Thymus (tissue), 14 donors: Measurements from ENCODE around the gene RFC3. TPM values are rescaled to one million over a fixed set of nuclear protein-coding genes. Genes with fewer than 3 reads are reported as not detected.
"Not testable (repeated sequence)": the region's sequence is repeated elsewhere in the genome, so short reads cannot be mapped to it uniquely, and the experiment has no call there.

Source experiments
- DNase-seq, 9 donors: peaks; one replicate each; pipeline ENCODE4 v3.0.0-alpha.2; 2013; ENCODE audit warnings: low spot score in 9 of 9, low read depth in 6 of 9, missing footprints in 1 of 9
- H3K27ac ChIP-seq, 2 donors: one replicate each; pipeline ENCODE4 v1.5.1; 2013; ENCODE audit warnings: control low read depth in 1 of 2, low read depth in 1 of 2, low read length in 1 of 2, mild to moderate bottlenecking in 1 of 2, moderate library complexity in 1 of 2
- H3K27me3 ChIP-seq, 2 donors: one replicate each; pipeline ENCODE4 v1.5.1; 2013; ENCODE audit warnings: low read length in 1 of 2; ENCODE audit not compliant: control insufficient read depth in 2 of 2, insufficient read depth in 1 of 2
- H3K36me3 ChIP-seq, 2 donors: one replicate each; pipeline ENCODE4 v1.5.1; 2013; ENCODE audit warnings: low read length in 1 of 2, mild to moderate bottlenecking in 1 of 2, moderate library complexity in 1 of 2; ENCODE audit not compliant: control insufficient read depth in 2 of 2, insufficient read depth in 2 of 2
- H3K4me1 ChIP-seq, 2 donors: one replicate each; pipeline ENCODE4 v1.5.1; 2013; ENCODE audit warnings: low read length in 2 of 2; ENCODE audit not compliant: control insufficient read depth in 2 of 2, insufficient read depth in 2 of 2
- H3K4me3 ChIP-seq, 2 donors: one replicate each; pipeline ENCODE4 v1.5.1; 2013; ENCODE audit warnings: low read length in 2 of 2, control low read depth in 1 of 2, mild to moderate bottlenecking in 1 of 2
- H3K9me3 ChIP-seq, 2 donors: one replicate each; pipeline ENCODE4 v1.5.1; 2013; ENCODE audit warnings: low read length in 1 of 2, mild to moderate bottlenecking in 1 of 2; ENCODE audit not compliant: control insufficient read depth in 2 of 2, insufficient read depth in 1 of 2
- WGBS: extraction: QIAGEN DNeasy Blood & Tissue Kit; methylation state at CpG from one replicate; pipeline ENCODE4 v1.1.7; 2013; 5-methylcytosine and 5-hydroxymethylcytosine counted together
- long read RNA-seq, 10 donors: transcript quantifications; one replicate each; lab custom pipeline, GENCODE V29; 2026
- polyA plus RNA-seq: library from polyadenylated mRNA; stranded (reverse); fragments of 200-250 nt; gene quantifications from one replicate; pipeline ENCODE4 v1.2.3, GENCODE V29; 2013
- total RNA-seq: library from RNA; stranded (reverse); fragments of 120-200 nt; gene quantifications from one replicate; pipeline ENCODE4 v1.2.4, GENCODE V29; 2013
- donor health status: healthy.

The RFC3 gene
- total RNA-seq, result 24.3 TPM
- 8.1 TPM for polyA plus RNA-seq
- long read RNA-seq, donor 1, partial matches to known transcripts, result 0 of 2 reads
- long read RNA-seq, donor 1, other reads (novel, unspliced or antisense), result 0 of 2 reads
- long read RNA-seq, donor 2, result 0 reads
- long read RNA-seq, donor 3, transcript RFC3-201 (9 exons, 2,402 nt), result major isoform, 9 of 40 reads
- long read RNA-seq, donor 3, partial matches to known transcripts, result 31 of 40 reads
- long read RNA-seq, donor 3, other reads (novel, unspliced or antisense), result 0 of 40 reads
- long read RNA-seq, donor 4, partial matches to known transcripts, result 0 of 2 reads
- long read RNA-seq, donor 4, other reads (novel, unspliced or antisense), result 0 of 2 reads
- long read RNA-seq, donor 5, transcript RFC3-201 (9 exons, 2,402 nt), result major isoform, 7 of 37 reads
- long read RNA-seq, donor 5, partial matches to known transcripts, result 30 of 37 reads
- long read RNA-seq, donor 5, other reads (novel, unspliced or antisense), result 0 of 37 reads
- long read RNA-seq, donor 6, transcript RFC3-201 (9 exons, 2,402 nt), result major isoform, 5 of 19 reads
- long read RNA-seq, donor 6, partial matches to known transcripts, result 14 of 19 reads
- long read RNA-seq, donor 6, other reads (novel, unspliced or antisense), result 0 of 19 reads
- long read RNA-seq, donor 7, transcript RFC3-201 (9 exons, 2,402 nt), result major isoform, 15 of 22 reads
- long read RNA-seq, donor 7, partial matches to known transcripts, result 5 of 22 reads
- long read RNA-seq, donor 7, other reads (novel, unspliced or antisense), result 0 of 22 reads
- long read RNA-seq, donor 8, partial matches to known transcripts, result 0 of 4 reads
- long read RNA-seq, donor 8, other reads (novel, unspliced or antisense), result 0 of 4 reads
- long read RNA-seq, donor 9, transcript RFC3-201 (9 exons, 2,402 nt), result major isoform, 6 of 6 reads
- long read RNA-seq, donor 9, partial matches to known transcripts, result 0 of 6 reads
- long read RNA-seq, donor 9, other reads (novel, unspliced or antisense), result 0 of 6 reads
- long read RNA-seq, donor 10, transcript RFC3-201 (9 exons, 2,402 nt), result major isoform, 5 of 6 reads
- long read RNA-seq, donor 10, partial matches to known transcripts, result 0 of 6 reads
- long read RNA-seq, donor 10, other reads (novel, unspliced or antisense), result 0 of 6 reads

- no peaks in the 10 kb centered on the region for H3K27me3 ChIP-seq
- peaks cover 0 to 8% of the 10 kb centered on the region in 2 donors for H3K36me3 ChIP-seq
- H3K9me3 ChIP-seq, result no peaks in the 10 kb centered on the region
- peak within 1 kb of the TSS; percentile 19 to 77 for H3K27ac ChIP-seq
- WGBS, result under 1% methylated on average over 50 of the region's 50 CpGs
- peak; percentile 79 to 97 (median 93) for DNase-seq
- H3K4me1 ChIP-seq, result no peaks in the 10 kb centered on the region
- H3K4me3 ChIP-seq, result peak within 1 kb of the TSS; percentile 64 to 97
Observed at GRCh38 chr13:33817901-33818706, at the start of gene RFC3. Gene RFC3, plus strand, starts transcription at chr13:33818149. Its CDS starts 30 bp downstream, at chr13:33818179.

- no peak overlapping the region for H3K27ac ChIP-seq
- H3K27me3 ChIP-seq, result no peaks in the 10 kb centered on the region
- DNase-seq, result no peak
- WGBS, result 49% methylated on average over 2 of the region's 2 CpGs
- no peaks in the 10 kb centered on the region for H3K36me3 ChIP-seq
- no peaks in the 10 kb centered on the region for H3K4me1 ChIP-seq
- H3K4me3 ChIP-seq, result no peak overlapping the region
- H3K9me3 ChIP-seq, result no peaks in the 10 kb centered on the region
Observed at GRCh38 chr13:33771296-33771695, 46.7 kb upstream of the RFC3 start.

GRCh38 chr13:33773790-33774462, 44.0 kb upstream of the RFC3 start:
- no peaks in the 10 kb centered on the region for H3K4me1 ChIP-seq
- 97% methylated on average over 5 of the region's 5 CpGs for WGBS
- DNase-seq, result no peak

GRCh38 chr13:33775339-33776108, 42.4 kb upstream of the RFC3 start:
- no peaks in the 10 kb centered on the region for H3K4me1 ChIP-seq
- DNase-seq, result no peak
- no peak overlapping the region for H3K27ac ChIP-seq
- no peaks in the 10 kb centered on the region for H3K9me3 ChIP-seq
- WGBS, result 71% methylated on average over 2 of the region's 2 CpGs
- no peak overlapping the region for H3K4me3 ChIP-seq
- no peaks in the 10 kb centered on the region for H3K27me3 ChIP-seq
- H3K36me3 ChIP-seq, result no peaks in the 10 kb centered on the region

More at GRCh38 chr13:33773790-33774462, 44.0 kb upstream of the RFC3 start:
- H3K9me3 ChIP-seq, result no peaks in the 10 kb centered on the region
- no peak overlapping the region for H3K27ac ChIP-seq
- no peaks in the 10 kb centered on the region for H3K27me3 ChIP-seq
- no peaks in the 10 kb centered on the region for H3K36me3 ChIP-seq
- no peak overlapping the region for H3K4me3 ChIP-seq

- Histone ChIP-seq H3K9me3 (no peaks in the 10 kb centered on the region), H3K27ac (no peak overlapping the region), H3K4me1 (no peaks in the 10 kb centered on the region), H3K27me3 (no peaks in the 10 kb centered on the region), H3K36me3 (no peaks in the 10 kb centered on the region), H3K4me3 (no peak overlapping the region)
- no peak for DNase-seq
- WGBS, result 47% methylated on average over 9 of the region's 9 CpGs
Observed at GRCh38 chr13:33776239-33776881, 41.6 kb upstream of the RFC3 start.

GRCh38 chr13:33782631-33783030, 35.3 kb upstream of the RFC3 start:
- H3K4me3 ChIP-seq, result no peak overlapping the region
- no peak overlapping the region for H3K27ac ChIP-seq
- H3K27me3 ChIP-seq, result no peaks in the 10 kb centered on the region
- H3K36me3 ChIP-seq, result no peaks in the 10 kb centered on the region
- no peak for DNase-seq
- H3K4me1 ChIP-seq, result peaks cover 0 to 9% of the 10 kb centered on the region in 2 donors
- 74% methylated on average over 4 of the region's 4 CpGs for WGBS
- no peaks in the 10 kb centered on the region for H3K9me3 ChIP-seq

- not testable (repeated sequence) for H3K4me1 ChIP-seq, H3K36me3 ChIP-seq, H3K4me3 ChIP-seq, DNase-seq, H3K27me3 ChIP-seq, H3K27ac ChIP-seq, H3K9me3 ChIP-seq
- WGBS, result 48% methylated on average over 4 of the region's 4 CpGs
Observed at GRCh38 chr13:33783212-33783611, 34.7 kb upstream of the RFC3 start.
